Glomerular endothelial cell (primary cell): ENCODE data around the gene RAPGEF1. TPM values are rescaled to one million over a fixed set of nuclear protein-coding genes. Genes with fewer than 3 reads are reported as not detected.
"Not testable (repeated sequence)": the region's sequence is repeated elsewhere in the genome, so short reads cannot be mapped to it uniquely, and the experiment has no call there.

ENCODE experiments used
- DNase-seq: peaks from one replicate; pipeline ENCODE4 v3.0.0-alpha.2; 2011; ENCODE audit warnings: low read depth, low spot score; ENCODE audit errors: extremely low read depth
- total RNA-seq: library from RNA; depleted of rRNA; stranded (reverse); fragments of >200 nt; gene quantifications from 2 replicates; pipeline ENCODE4 v1.2.3, GENCODE V29; 2015

The RAPGEF1 gene
- total RNA-seq, 1 donor from 2014 or later: 102 TPM

GRCh38 chr9:131673531-131673930 is 66.3 kb downstream of the RAPGEF1 start:
- DNase-seq: no peak

DNA sequence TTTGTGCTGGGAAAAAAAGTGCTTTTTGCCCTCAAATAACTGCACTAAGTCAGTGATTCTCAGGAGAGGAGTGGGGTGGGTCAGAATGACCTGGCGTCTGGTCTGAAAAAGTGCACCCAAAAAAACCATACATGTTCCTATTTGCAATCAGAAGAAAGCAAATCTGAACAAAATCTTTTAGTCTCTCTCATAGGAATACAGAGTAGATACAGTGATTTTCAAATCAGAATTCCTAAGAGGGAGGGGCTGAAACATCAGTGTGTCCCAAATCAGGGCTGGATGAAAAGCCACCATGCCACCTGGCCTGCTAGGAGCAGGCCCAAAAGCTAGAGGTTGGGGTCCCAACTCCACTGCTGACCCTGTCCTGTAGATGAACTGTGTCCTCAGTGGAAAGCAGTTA is 66.8 kb downstream of the RAPGEF1 start:
- no peak for DNase-seq

DNA sequence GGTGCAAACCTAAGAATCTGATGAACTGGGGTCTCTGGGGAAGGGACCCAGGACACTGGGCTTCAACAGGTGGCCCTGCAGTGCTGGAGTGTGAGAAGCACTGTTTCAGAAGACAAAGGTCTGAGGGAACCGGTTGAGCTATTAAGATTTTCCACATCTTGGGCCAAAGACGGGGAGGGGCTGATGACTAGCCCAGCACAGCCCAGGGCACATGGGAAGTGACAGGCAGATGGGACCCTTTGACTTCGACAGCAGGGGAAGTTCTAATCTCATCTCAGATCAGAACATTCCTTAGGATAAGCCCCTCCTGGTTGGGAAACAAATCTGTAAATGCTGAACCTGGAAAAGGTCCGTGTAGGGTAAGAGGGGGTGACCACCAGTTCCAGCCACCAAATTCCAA is 67.4 kb downstream of the RAPGEF1 start:
- no peak for DNase-seq

GRCh38 chr9:131671133-131671520 is 68.7 kb downstream of the RAPGEF1 start:
- no peak for DNase-seq

DNA sequence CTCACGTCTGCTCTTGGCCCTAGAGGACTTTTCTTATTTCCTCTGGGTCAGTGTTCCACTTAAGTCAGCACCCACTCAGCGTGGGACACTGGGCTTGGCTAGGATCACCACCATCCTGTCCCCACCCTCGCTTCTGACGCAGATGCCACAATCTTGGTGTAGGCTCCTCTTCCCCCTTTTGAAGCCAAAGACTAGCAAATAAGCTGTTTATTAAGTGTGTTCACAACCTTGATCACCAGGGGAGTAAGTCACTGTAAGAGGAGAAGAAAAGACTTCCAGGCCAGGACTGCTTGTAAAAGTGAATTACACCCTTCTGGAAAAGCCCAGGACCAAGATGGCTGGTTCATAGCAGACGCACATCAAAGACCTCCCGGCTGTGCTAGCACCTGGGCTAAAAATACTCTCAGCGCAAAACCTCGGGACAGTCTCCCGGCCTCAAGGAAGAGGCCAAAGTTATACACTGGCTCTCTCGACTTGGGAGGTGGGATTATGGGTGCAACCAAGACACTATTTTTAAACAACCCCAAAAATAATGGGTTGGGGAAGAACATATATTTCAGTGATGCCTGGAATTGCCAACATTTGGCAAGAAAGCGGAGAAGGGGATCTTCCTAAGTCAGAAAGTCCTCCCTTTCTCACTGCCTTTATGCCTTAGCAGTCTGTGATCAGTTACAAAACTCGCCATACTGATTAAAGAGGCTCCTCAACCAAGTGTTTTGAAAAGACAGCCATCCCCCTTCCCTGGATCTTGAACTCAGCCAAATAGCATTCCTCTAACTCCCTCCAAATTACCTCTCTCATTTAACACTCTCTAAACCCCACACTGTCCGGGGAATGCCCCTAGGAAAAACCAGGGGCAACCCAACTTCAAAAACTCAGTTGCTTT is 69.4 kb downstream of the RAPGEF1 start:
- no peak for DNase-seq

GRCh38 chr9:131669269-131670157 is 70.4 kb downstream of the RAPGEF1 start:
- no peak for DNase-seq

DNA sequence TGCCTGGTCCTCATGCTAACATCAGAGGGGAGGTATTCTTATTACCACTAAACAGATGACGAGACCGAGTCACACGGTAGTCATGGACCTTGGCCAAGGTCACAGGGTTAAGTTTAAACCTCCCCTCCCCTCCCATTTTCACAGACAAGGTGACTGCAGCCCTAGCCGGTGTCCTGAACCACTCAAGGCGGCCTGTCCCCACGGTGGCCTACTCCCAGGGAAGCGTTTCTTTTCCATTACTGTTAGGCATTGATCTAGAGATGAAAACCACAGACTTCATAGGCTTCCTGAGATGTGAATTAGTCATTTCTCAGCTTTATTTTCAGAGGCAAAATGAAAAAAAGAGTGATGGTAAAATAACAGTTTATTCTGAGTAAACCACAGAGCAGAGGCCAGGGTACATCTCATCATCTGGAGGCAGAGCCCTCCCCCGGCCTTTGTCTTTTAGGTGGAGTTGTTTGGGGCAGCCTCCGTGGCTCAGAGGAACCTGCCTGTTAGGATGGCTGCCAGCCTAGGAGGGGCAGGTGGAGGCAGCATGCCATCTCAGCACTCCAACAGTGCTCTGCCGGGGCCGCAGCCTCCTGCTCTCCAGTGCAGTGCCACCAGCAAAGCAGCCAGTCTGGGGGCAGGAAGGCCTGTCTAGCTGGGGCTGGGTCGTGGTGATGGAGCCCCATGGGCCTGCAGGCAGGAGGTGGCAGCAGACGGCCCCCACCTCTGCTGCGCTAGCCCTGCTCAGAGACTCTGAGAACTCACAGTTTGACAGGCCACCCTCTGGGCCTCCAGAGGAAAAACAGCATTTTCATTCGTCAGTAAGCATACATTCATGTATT is 71.2 kb downstream of the RAPGEF1 start:
- DNase-seq: no peak

GRCh38 chr9:131668057-131668438 is 71.8 kb downstream of the RAPGEF1 start:
- no peak for DNase-seq

GRCh38 chr9:131667576-131667975 is 72.3 kb downstream of the RAPGEF1 start:
- no peak for DNase-seq

DNA sequence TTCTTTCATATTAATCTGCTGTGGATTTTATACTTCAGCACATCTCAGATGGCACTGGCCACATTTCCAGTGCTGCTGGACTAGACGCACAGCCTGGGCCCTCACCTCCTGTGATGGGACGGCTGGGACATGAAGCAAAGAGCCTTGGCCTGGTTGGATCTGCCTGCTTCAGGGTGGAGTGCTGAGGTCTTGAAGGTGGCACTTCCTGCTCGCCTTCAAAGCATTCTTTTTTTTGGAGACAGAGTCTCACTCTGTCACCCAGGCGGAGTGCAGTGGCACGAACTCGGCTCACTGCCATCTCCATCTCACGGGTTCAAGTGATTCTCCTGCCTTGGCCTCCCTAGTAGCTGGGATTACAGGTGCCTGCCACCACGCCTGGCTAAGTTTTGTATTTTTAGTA is 73.1 kb downstream of the RAPGEF1 start:
- no peak for DNase-seq

- DNase-seq: no peak
These were observed 73.8 kb downstream of the RAPGEF1 start for GRCh38 chr9:131666029-131666428.

DNA sequence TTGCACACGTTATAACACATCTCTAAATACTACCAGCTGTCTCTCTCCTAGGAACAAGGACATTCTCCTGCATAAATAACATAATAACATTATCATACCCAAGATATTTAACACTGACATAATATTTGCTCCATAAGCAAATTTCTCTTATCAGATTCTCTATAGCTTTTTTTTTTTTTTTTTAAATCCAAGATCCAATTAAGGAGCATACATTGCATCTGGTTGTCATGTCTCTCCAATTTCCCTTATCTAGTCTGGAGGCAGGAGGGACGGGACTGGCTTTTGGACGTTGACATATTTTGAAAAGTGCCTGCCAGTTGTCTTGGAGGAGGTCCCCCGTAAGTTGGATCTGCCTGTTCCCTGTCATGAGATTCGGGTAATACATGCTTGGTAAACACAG is 76.6 kb downstream of the RAPGEF1 start:
- DNase-seq: no peak

DNA sequence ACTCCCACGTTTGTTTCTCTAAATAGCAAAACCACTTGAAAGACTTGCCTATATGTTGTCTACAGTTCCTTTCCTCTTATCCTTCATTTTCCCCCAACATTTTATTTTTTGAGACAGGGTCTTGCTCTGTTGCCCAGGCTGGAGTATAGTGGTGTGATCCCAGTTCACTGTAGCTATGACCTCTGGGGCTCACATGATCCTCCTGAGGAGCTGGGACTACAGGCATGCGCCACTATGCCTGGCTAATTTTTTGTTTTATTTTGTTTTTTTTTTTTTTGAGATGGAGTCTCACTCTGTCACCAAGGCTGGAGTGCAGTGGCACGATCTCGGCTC is 77.6 kb downstream of the RAPGEF1 start:
- DNase-seq: not testable (repeated sequence)

DNA sequence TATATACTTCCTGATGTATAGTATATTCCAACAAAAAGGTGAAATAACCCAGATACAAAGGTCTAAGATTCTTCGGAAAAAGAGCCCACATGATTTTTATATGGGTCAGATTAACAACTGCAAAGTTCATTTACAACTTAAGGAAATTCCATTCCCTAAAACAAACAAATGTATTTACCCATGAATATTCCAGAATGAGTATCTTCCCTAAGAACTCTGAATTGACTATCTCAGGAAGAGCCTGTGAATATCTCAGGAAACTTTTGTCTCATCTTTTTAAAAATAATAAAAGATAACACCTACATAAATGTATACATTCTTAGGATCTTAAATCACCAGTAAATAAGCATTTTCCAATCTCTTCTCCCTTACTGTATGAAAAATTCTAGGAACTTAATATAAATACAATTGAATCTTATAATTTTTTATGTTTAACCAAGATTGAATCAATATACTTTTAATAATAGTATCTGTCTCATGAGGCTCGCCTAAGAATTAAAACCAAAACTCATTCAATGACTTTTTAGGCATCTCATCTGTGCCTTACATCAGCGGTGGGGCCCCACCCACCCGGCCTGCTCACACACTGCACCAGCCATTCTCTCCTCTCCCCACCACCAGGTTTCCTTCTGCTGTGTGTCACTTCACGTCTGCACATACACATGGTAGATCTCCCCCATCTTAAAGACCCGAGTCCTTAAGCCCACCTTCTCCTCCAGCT is 78.1 kb downstream of the RAPGEF1 start:
- no peak for DNase-seq

- DNase-seq: no peak
These were observed 79.1 kb downstream of the RAPGEF1 start for GRCh38 chr9:131660466-131661405.

DNA sequence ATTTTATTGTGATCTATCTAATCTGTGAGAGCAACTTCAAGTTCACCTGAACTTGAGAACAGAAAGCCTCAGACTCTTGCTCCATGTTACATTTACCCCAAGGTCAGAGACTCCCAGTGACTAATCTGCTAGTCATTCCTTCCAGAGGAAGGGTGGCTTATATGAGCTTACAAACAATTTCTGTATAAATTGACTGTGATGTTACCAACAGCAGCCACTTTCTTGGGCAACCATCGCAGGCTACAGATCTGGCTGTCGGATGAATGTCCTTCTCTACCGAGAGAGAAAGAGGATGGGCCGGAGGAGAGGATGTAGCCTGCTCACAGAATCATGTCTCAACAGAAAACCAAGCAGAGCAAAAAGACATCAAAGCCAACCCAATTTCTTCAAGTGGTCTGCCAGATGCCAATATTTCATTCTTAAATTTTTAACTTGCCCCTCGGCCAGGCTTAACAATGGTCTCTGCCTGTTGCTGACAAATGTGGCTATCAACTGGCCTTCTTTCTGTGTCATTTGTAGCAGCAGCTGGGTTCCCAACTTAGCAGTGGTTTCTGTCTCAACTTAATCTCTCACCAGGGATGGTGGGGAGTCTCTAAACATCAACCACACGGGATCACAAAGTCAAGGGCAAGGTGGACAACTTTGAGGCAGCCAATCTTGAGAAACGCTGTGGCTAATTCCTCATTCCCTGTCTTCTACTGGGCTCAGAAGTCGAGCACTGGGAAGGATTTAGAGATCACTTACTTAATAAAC is 81.3 kb downstream of the RAPGEF1 start:
- DNase-seq: no peak

- no peak for DNase-seq
These were observed 81.9 kb downstream of the RAPGEF1 start for GRCh38 chr9:131657940-131658339.

GRCh38 chr9:131657456-131657855 is 82.4 kb downstream of the RAPGEF1 start:
- DNase-seq: no peak

DNA sequence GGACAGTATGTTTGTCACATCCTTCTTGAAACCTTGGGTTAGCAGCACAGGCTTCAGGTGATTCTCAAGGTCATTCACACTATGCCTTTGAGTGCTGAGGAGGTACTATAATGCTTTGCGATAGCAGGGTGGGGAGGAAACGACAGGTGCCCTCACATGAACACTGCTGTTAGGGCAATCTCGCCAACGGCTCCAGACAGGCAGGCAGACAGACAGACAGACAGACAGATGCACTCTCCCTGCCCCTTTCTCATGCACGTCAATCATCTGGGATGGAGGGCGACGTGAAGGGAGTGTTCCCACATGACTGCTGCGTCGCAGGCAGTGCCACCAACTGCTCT is 82.9 kb downstream of the RAPGEF1 start:
- DNase-seq: no peak
